OCI-LY1 (cell line): ENCODE data around the gene LINGO4.

Source experiments
- H2AFZ ChIP-seq: fragments of 200-600 bp; sonication (generic), shearing (Covaris generic); 2 replicates; pipeline ENCODE4 v1.6.0; 2014; ENCODE audit warnings: antibody characterized with exemption, mild to moderate bottlenecking, low read length
- H3F3A ChIP-seq: fragments of 200-600 bp; sonication (generic), shearing (Covaris generic); 2 replicates; pipeline ENCODE4 v1.6.0; 2014; ENCODE audit warnings: mild to moderate bottlenecking, antibody characterized with exemption, low read length, moderate library complexity; ENCODE audit not compliant: insufficient read depth
- H3K27ac ChIP-seq: fragments of 200-600 bp; sonication (generic); 2 replicates; pipeline ENCODE4 v1.5.1; 2014; ENCODE audit warnings: low read length, mixed run types, mild to moderate bottlenecking, low read depth; ENCODE audit not compliant: poor library complexity, severe bottlenecking
- H3K27me3 ChIP-seq: fragments of 200-600 bp; sonication (generic); 2 replicates; pipeline ENCODE4 v1.6.0; 2014; ENCODE audit warnings: antibody characterized with exemption, mild to moderate bottlenecking, low read length, moderate library complexity; ENCODE audit not compliant: insufficient read depth
- H3K36me3 ChIP-seq: fragments of 200-600 bp; sonication (generic); 2 replicates; pipeline ENCODE4 v1.6.1; 2014; ENCODE audit warnings: mild to moderate bottlenecking, antibody characterized with exemption, low read length, moderate library complexity, mixed read lengths; ENCODE audit not compliant: insufficient read depth
- H3K4me1 ChIP-seq: fragments of 200-600 bp; sonication (generic); 2 replicates; pipeline ENCODE4 v1.5.1; 2014; ENCODE audit warnings: mild to moderate bottlenecking, low read length, moderate library complexity; ENCODE audit not compliant: insufficient read depth, severe bottlenecking
- H3K4me2 ChIP-seq: fragments of 200-600 bp; sonication (generic), shearing (Covaris generic); 2 replicates; pipeline ENCODE4 v1.6.1; 2014; ENCODE audit warnings: low read length
- H3K4me3 ChIP-seq: fragments of 200-600 bp; sonication (generic); 2 replicates; pipeline ENCODE4 v1.5.1; 2014; ENCODE audit warnings: low read length, low read depth, mild to moderate bottlenecking, mixed read lengths; ENCODE audit not compliant: poor library complexity, severe bottlenecking
- H3K79me2 ChIP-seq: fragments of 200-600 bp; shearing (Covaris generic); 2 replicates; pipeline ENCODE4 v1.6.1; 2016; ENCODE audit warnings: mixed run types, low read length, mixed read lengths; ENCODE audit not compliant: insufficient read depth
- H3K9ac ChIP-seq: fragments of 200-600 bp; sonication (generic), shearing (Covaris generic); 2 replicates; pipeline ENCODE4 v1.6.1; 2014; ENCODE audit warnings: mild to moderate bottlenecking, low read length, mixed read lengths
- H3K9me2 ChIP-seq: fragments of 200-600 bp; sonication (generic), shearing (Covaris generic); 2 replicates; pipeline ENCODE4 v1.6.1; 2014; ENCODE audit warnings: low read depth, mild to moderate bottlenecking, low read length, mixed read lengths
- H3K9me3 ChIP-seq: fragments of 200-600 bp; shearing (Covaris generic); 2 replicates; pipeline ENCODE4 v1.6.1; 2014; ENCODE audit warnings: low read length, mixed read lengths
- H4K20me1 ChIP-seq: fragments of 200-600 bp; sonication (generic), shearing (Covaris generic); 2 replicates; pipeline ENCODE4 v1.6.0; 2016; ENCODE audit warnings: mild to moderate bottlenecking, low read length; ENCODE audit not compliant: insufficient read depth
- CTCF ChIP-seq: fragments of 200-600 bp; sonication (generic), shearing (Covaris generic); IDR thresholded peaks from 2 replicates; pipeline ENCODE4 v1.5.1; 2017; ENCODE audit warnings: mild to moderate bottlenecking, antibody characterized with exemption, low read length, moderate library complexity, mixed read lengths
- EZH2 ChIP-seq: fragments of 200-600 bp; sonication (generic), shearing (Covaris generic); IDR thresholded peaks from 2 replicates; pipeline ENCODE4 v1.8.0; 2017; ENCODE audit warnings: borderline replicate concordance, mixed run types, mild to moderate bottlenecking, antibody characterized with exemption, low read length, moderate library complexity, mixed read lengths

Gene LINGO4

GRCh38 chr1:151849126-151849525, 43.9 kb upstream of the LINGO4 start:
- Histone ChIP-seq H3K79me2 (no peaks in the 10 kb centered on the region), H3K27ac (no peak overlapping the region)

GRCh38 chr1:151847867-151848596, 42.8 kb upstream of the LINGO4 start:
- no peak overlapping the region for H2AFZ ChIP-seq
- H3K9me2 ChIP-seq = no peaks in the 10 kb centered on the region
- H3K36me3 ChIP-seq = no peaks in the 10 kb centered on the region
- no peaks in the 10 kb centered on the region for H3K79me2 ChIP-seq
- H3K9ac ChIP-seq = no peak overlapping the region
- peaks cover 18% of the 10 kb centered on the region for H3K4me1 ChIP-seq
- no peaks in the 10 kb centered on the region for H3F3A ChIP-seq
- H3K9me3 ChIP-seq = no peaks in the 10 kb centered on the region
- TF ChIP-seq CTCF (no peak), EZH2 (no peak)
- no peaks in the 10 kb centered on the region; the same call in 1 of the 2 replicates for H3K27me3 ChIP-seq
- no peaks in the 10 kb centered on the region for H4K20me1 ChIP-seq
- no peak overlapping the region for H3K27ac ChIP-seq
- H3K4me2 ChIP-seq = no peak overlapping the region
- no peak overlapping the region for H3K4me3 ChIP-seq

More at GRCh38 chr1:151849126-151849525, 43.9 kb upstream of the LINGO4 start:
- Histone ChIP-seq H2AFZ (no peak overlapping the region), H3K4me2 (no peak overlapping the region), H3F3A (no peaks in the 10 kb centered on the region), H3K9me2 (no peaks in the 10 kb centered on the region), H3K4me3 (no peak overlapping the region), H4K20me1 (no peaks in the 10 kb centered on the region), H3K9ac (no peak overlapping the region), H3K4me1 (peaks cover 8% of the 10 kb centered on the region), H3K27me3 (no peaks in the 10 kb centered on the region; the same call in 1 of the 2 replicates), H3K9me3 (no peaks in the 10 kb centered on the region), H3K36me3 (no peaks in the 10 kb centered on the region)
- TF ChIP-seq CTCF = no peak
- no peak for TF ChIP-seq EZH2

GRCh38 chr1:151846686-151847237, 41.5 kb upstream of the LINGO4 start:
- Histone ChIP-seq H3K9ac (no peak overlapping the region), H2AFZ (no peak overlapping the region), H3K27ac (no peak overlapping the region), H3K4me1 (peaks cover 18% of the 10 kb centered on the region), H3K9me3 (no peaks in the 10 kb centered on the region), H3K27me3 (no peaks in the 10 kb centered on the region; the same call in 1 of the 2 replicates), H3F3A (no peaks in the 10 kb centered on the region), H3K36me3 (no peaks in the 10 kb centered on the region), H3K4me3 (no peak overlapping the region), H3K79me2 (no peaks in the 10 kb centered on the region), H3K4me2 (no peak overlapping the region), H3K9me2 (no peaks in the 10 kb centered on the region), H4K20me1 (no peaks in the 10 kb centered on the region)
- TF ChIP-seq CTCF (no peak), EZH2 (no peak)
